ENCODE measurements around the gene LIMS2. TPM values are rescaled to one million over a fixed set of nuclear protein-coding genes. Genes with fewer than 3 reads are reported as not detected.

Gene LIMS2
- total and polyA plus RNA-seq, 2 of the 8 experiments (the other 6 are each of a cell fraction or from before 2014, with no cell fraction given) = 3.3 to 4.8 TPM

- DNase-seq (ENCODE audit: low read depth in 1 of 2, low spot score in 2 of 2) = no peak
- Histone ChIP-seq H4K5ac (ENCODE audit: insufficient read length, low read depth, low read length) (no peak overlapping the region), H3K79me2 (ENCODE audit: control insufficient read depth in 1 of 2, insufficient read depth in 2 of 2, low read length in 2 of 2) (no peaks in the 10 kb centered on the region), H3K9ac (replicated peaks in 1 of 4; ENCODE audit: extremely low read depth in 1 of 4, low read depth in 3 of 4, low read length in 3 of 4) (no peak overlapping the region), H3K4me1 (replicated peaks in 1 of 4; ENCODE audit: control insufficient read depth in 3 of 4, insufficient read depth in 4 of 4, low read length in 3 of 4) (peaks cover 0 to 8% (median under 1%) of the 10 kb centered on the region in 4 experiments; a peak in 4 of 7 replicates), H3K9me3 (ENCODE audit: insufficient read depth in 2 of 2, low read depth in 1 of 2, low read length in 1 of 2) (no peaks in the 10 kb centered on the region), H2AFZ (ENCODE audit: low read length) (no peak overlapping the region), H3K4ac (replicated peaks; ENCODE audit: insufficient read length, low read depth, low read length) (no peak overlapping the region), H3K27ac (ENCODE audit: low read depth, low read length) (no peak overlapping the region), H2BK120ac (replicated peaks; ENCODE audit: low read depth, low read length) (no peak overlapping the region), H3K4me3 (ENCODE audit: extremely low read depth in 1 of 4, insufficient read depth in 2 of 4, low read depth in 3 of 4, low read length in 4 of 4) (no peak overlapping the region), H2BK5ac (ENCODE audit: low read depth, low read length) (no peak overlapping the region), H4K8ac (ENCODE audit: extremely low read depth, insufficient read depth, low read length) (peak overlapping the region; percentile 75; the same call in 1 of the 2 replicates), H2BK20ac (ENCODE audit: low read length) (no peak overlapping the region), H3K23ac (ENCODE audit: insufficient read length) (no peak overlapping the region), H3K18ac (ENCODE audit: extremely low read depth, low read length) (no peak overlapping the region), H4K20me1 (replicated peaks in 1 of 2; ENCODE audit: control insufficient read depth in 1 of 2, insufficient read depth in 2 of 2, low read length in 2 of 2) (no peaks in the 10 kb centered on the region), H2AK5ac (ENCODE audit: low read depth, low read length) (no peak overlapping the region), H3K23me2 (ENCODE audit: low read depth, low read length) (no peaks in the 10 kb centered on the region), H3K4me2 (ENCODE audit: insufficient read depth in 1 of 2, low read depth in 2 of 2, low read length in 2 of 2) (no peak overlapping the region), H4K91ac (replicated peaks; ENCODE audit: insufficient read length, low read length) (no peak overlapping the region), H3K27me3 (replicated peaks in 1 of 4; ENCODE audit: control insufficient read depth in 3 of 4, extremely low read depth in 1 of 4, insufficient read depth in 3 of 4, low read length in 3 of 4) (peaks cover 2 to 21% (median 13%) of the 10 kb centered on the region in 4 experiments), H2BK12ac (ENCODE audit: low read depth, low read length) (0 out of 2 replicates have a peak overlapping the region, but pooled peaks have one; percentile 39), H3K36me3 (ENCODE audit: control insufficient read depth in 2 of 4, insufficient read depth in 4 of 4, low read length in 3 of 4) (no peaks in the 10 kb centered on the region), H3K79me1 (ENCODE audit: low read depth, low read length) (no peaks in the 10 kb centered on the region), H2BK15ac (ENCODE audit: low read length) (no peak overlapping the region), H3K56ac (replicated peaks; ENCODE audit: insufficient read length, low read depth, low read length) (no peak overlapping the region), H3K14ac (ENCODE audit: insufficient read length) (no peak overlapping the region)
- WGBS, 2 experiments (ENCODE audit: extremely low coverage in 1 of 2, insufficient coverage in 1 of 2, insufficient read length in 1 of 2, insufficient replicate concordance in 2 of 2, low coverage in 1 of 2, low lambda C conversion rate in 2 of 2, missing lambda C conversion rate in 1 of 2) = 89% methylated on average over 19 of the region's 19 CpGs; no CpG with 5 or more reads in 1 of the 2 experiments
- no peak for TF ChIP-seq BACH1 (IDR thresholded peaks at IDR 0.05; ENCODE audit: low read length)
- no peak for TF ChIP-seq BRCA1 (IDR thresholded peaks at IDR 0.05; ENCODE audit: low read depth, low read length)
- TF ChIP-seq YY1 (IDR thresholded peaks at IDR 0.05; ENCODE audit: low read depth, low read length) = no peak
- no peak for TF ChIP-seq CREB1 (IDR thresholded peaks at IDR 0.05)
- TF ChIP-seq SIN3A (conservative IDR thresholded peaks at IDR 0.05 in 1 of 2, IDR thresholded peaks at IDR 0.05 in 1 of 2; ENCODE audit: low read depth in 1 of 2, low read length in 2 of 2) = no peak
- no peak for TF ChIP-seq CHD1 (IDR thresholded peaks at IDR 0.05; ENCODE audit: low read depth, low read length)
- TF ChIP-seq TCF12 (IDR thresholded peaks at IDR 0.05; ENCODE audit: low read depth, low read length) = no peak
- ChIA-PET CTCF (ENCODE audit: partially characterized antibody) (interaction anchor here (0.7 to 6.0 kb wide), 4 partner anchors 14 to 40 kb away, joined by 5 to 40 read pairs (median 5); no protein-coding TSS in a partner anchor), POLR2A (ENCODE audit: partially characterized antibody) (interaction anchor here (0.6 to 1.1 kb wide), 3 partner anchors 21 to 94 kb away, joined by 3 to 4 read pairs (median 3); no protein-coding TSS in a partner anchor)
- no peak for FAIRE-seq
These were observed 5.5 kb upstream of the LIMS2 start for GRCh38 chr2:127680706-127681287.
